Measurements from ENCODE around the gene TRIL.

TRIL gene

GRCh38 chr7:28908775-28909174 lies 49.4 kb downstream of the TRIL start:
- H3K4me3 ChIP-seq (ENCODE audit: low read depth, low read length), result no peak overlapping the region
- TF ChIP-seq, protein P1, sequence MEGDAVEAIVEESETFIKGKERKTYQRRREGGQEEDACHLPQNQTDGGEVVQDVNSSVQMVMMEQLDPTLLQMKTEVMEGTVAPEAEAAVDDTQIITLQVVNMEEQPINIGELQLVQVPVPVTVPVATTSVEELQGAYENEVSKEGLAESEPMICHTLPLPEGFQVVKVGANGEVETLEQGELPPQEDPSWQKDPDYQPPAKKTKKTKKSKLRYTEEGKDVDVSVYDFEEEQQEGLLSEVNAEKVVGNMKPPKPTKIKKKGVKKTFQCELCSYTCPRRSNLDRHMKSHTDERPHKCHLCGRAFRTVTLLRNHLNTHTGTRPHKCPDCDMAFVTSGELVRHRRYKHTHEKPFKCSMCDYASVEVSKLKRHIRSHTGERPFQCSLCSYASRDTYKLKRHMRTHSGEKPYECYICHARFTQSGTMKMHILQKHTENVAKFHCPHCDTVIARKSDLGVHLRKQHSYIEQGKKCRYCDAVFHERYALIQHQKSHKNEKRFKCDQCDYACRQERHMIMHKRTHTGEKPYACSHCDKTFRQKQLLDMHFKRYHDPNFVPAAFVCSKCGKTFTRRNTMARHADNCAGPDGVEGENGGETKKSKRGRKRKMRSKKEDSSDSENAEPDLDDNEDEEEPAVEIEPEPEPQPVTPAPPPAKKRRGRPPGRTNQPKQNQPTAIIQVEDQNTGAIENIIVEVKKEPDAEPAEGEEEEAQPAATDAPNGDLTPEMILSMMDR (IDR thresholded peaks at IDR 0.05; ENCODE audit: low read depth, low read length), result no peak

- TF ChIP-seq, protein P1 (IDR thresholded peaks at IDR 0.05; ENCODE audit: low read depth, low read length), result no peak
- no peak overlapping the region for H3K4me3 ChIP-seq (ENCODE audit: low read depth, low read length)
Observed at GRCh38 chr7:28905464-28905863, 52.7 kb downstream of the TRIL start.

- H3K4me3 ChIP-seq (ENCODE audit: low read depth, low read length), result peak overlapping the region; percentile 2; the same call in 1 of the 2 replicates
- TF ChIP-seq, protein P1 (IDR thresholded peaks at IDR 0.05; ENCODE audit: low read depth, low read length), result no peak
Observed at GRCh38 chr7:28904578-28905048, 53.5 kb downstream of the TRIL start.

- TF ChIP-seq, protein P1 (IDR thresholded peaks at IDR 0.05; ENCODE audit: low read depth, low read length), result no peak
- peak overlapping the region; percentile 2; the same call in 1 of the 2 replicates for H3K4me3 ChIP-seq (ENCODE audit: low read depth, low read length)
Observed at GRCh38 chr7:28903730-28904577, 54.2 kb downstream of the TRIL start.

All from WI38 (cell line).